Activated CD4-positive, alpha-beta T cell treated with anti-CD3 and anti-CD28 coated beads, Interleukin-2, amount 50 U/mL, for 24 hours (primary cell): ENCODE measurements around the gene ATMIN.

Experiments used
- DNase-seq, 2 donors: peaks; one replicate each; pipeline ENCODE4 v3.0.0-alpha.2; 2020; ENCODE audit warnings: low read depth in 1 of 2, low spot score in 1 of 2

ATMIN gene

GRCh38 chr16:81004646-81005353, 30.8 kb upstream of the ATMIN start:
- peak in 1 of 2 donors; percentile 35 for DNase-seq

DNA sequence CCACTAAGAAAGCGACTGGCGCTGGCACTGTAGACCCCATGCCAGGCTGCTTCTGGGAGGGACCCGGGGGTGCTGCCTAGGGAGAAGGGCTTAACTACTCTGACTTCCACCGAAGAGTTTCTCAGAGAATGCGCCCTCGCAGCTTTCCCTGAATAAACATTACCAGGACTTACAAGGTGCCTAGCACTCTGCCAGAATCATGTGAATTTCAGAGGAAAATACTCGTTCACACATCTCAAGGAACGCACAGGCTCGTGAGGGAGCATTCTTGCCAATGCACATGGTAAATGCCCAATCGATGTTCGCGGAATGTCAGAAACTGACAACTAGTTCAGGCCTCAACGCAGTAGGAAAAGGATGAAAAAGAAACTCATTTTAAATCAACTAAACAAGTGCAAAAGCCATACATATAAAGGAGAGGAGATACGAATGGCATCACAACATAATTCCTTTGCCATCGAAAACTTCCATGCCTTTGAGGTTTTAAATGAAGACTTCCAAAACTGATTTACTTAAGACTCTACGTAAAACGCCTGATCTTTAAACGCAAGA, 30.0 kb upstream of the ATMIN start:
- no peak for DNase-seq

DNA sequence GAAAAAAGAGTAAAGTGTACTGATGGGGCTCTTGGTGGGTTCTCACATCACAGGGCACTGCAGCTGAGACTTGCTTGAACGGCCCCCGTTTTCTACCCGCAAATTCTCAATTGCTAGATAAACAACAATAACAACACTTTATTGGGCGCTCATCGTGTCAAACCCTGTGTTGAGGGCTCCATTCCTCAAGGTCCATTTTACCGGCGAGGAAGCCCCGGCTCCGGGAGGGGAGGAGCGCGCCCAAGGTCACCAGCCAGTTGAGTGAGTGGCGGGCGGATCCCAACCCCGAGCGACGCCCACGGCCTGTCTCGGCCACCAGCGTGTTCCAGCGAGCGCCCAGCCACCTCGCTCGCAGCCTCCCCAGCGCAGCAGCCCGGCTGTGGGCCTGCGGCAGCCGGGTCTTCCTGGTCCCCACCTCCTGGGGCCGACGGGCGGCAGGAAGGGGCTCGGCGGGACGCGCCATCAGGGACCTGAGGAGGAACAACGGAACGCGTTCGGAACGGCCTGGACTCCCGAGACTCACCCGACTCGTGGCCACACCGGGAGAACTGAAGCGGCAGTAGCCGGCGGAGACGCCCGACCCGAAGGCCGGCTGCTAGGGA, 29.3 kb upstream of the ATMIN start:
- peak; percentile 49 to 51 for DNase-seq

DNA sequence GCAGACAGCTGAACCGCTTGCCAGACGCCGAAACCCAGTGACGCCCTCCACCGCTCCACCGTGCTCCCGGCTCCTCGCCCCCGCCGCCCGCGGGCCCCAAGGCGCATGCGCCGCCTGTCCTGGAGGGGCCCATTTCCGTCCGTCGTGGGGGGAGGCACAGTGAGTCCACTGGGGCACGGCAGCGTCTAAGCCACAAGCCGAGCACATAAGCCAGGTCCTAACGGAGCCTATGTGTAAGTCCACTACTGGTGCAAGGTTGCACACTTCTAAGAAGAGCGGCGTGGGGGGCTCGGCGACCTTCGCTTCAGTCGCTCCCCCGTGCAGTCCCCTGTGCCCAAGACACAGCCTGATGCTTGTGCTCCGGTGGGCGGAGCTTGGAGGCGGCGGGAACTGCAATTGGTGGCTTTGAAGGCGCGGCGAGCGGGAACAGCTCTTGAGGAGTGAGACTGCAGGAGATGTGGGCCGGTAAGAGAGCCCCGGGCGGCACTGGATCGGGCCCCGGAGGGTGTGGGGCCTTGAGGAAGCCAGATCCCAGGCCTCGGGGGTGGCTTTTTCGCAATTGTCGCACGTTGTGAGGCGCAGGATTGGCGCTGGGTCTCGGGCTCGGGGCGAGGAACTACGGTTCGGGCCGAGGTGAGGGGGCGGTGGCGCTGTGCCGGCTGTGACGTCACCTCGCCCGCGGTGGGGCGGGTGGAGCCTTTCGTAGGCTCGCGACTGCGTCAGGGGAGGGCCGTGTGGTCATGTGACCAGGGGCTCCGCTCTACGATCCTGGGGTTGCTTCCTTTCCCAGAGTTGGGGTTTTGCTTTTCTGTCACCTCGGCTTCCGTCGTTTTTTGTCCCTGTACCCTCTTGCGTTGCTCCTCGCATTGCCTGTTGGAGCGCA, 28.6 kb upstream of the ATMIN start, which contains the start of the genes CENPN and CMC2:
Gene CENPN, plus strand, starts transcription at position 402 of the 883 bp plus-strand sequence. CDS start 4,726 bp downstream, outside the sequence.
Gene CMC2, minus strand, starts transcription at position 73 of the 883 bp plus-strand sequence. CDS start 9,491 bp downstream, outside the sequence.
- peak; percentile 95 to 96 for DNase-seq

- DNase-seq, result no peak
Measured at GRCh38 chr16:81008505-81008789, 27.2 kb upstream of the ATMIN start.

GRCh38 chr16:81012974-81013373, 22.7 kb upstream of the ATMIN start:
- no peak for DNase-seq

- no peak for DNase-seq
Measured at GRCh38 chr16:81014672-81015071, 21.0 kb upstream of the ATMIN start.

DNA sequence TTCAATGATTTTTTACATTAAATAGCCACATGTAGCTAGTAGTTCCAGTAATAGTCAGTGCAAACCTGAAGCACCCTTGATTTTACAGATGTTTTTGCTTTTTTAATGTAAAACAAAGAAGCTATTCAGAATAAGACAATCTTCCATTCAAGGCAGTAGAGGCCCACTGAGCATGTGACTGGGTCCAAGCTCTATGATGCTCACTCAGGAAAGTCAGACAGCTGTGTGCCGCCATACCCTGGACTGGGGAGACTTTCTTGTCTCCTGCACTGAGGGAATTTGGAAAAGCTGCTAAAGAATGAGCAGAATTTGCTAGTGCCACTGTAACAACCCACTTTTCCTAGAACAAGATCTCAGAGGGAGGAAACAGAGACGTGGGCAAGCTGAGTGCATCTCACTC, 17.1 kb upstream of the ATMIN start:
- no peak for DNase-seq

DNA sequence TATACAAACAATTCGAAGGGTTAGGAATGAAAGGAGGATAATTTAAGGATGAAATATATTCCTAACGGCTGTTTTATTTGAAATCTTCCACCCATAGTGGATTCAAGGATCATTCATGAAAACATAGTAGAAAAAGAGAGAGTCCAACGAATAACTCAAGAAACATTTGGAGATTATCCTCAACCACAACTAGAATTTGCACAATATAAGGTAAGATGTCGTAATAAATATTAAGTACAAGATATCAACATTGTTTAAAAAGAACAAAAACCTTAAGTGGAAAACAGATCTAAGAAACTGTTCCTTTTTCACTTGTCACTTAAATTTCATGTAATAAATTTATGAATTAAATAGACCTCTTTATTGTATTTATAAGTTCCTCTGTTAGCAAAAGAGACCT, 9.2 kb upstream of the ATMIN start:
- DNase-seq, result no peak

DNA sequence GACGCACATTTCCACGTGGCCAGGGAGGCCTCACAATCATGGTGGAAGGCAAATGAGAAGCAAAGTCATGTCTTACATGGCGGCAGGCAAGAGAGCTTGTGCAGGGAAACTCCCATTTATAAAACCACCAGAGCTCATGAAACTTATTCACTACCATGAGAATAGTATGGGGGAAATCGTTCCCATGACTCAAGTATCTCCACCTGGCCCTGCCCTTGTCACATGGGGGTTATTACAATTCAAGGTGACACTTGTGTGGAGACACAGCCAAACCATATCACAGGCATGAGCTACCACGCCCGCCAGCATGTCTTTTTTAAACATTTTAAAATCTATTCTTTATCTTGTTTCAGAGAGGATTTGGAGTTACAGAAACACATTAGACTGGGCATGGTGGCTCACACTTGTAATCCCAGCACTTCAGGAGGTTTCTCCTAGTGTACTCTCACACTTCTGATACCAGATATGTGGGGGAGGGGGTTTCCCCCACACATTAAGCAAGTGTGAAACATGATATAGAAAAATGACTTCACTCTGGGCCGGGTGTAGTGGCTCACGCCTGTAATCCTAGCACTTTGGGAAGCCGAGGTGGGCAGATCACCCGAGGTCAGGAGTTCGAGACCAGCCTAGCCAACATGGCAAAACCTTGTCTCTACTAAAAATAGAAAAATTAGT, 5.6 kb upstream of the ATMIN start:
- DNase-seq, result no peak

DNA sequence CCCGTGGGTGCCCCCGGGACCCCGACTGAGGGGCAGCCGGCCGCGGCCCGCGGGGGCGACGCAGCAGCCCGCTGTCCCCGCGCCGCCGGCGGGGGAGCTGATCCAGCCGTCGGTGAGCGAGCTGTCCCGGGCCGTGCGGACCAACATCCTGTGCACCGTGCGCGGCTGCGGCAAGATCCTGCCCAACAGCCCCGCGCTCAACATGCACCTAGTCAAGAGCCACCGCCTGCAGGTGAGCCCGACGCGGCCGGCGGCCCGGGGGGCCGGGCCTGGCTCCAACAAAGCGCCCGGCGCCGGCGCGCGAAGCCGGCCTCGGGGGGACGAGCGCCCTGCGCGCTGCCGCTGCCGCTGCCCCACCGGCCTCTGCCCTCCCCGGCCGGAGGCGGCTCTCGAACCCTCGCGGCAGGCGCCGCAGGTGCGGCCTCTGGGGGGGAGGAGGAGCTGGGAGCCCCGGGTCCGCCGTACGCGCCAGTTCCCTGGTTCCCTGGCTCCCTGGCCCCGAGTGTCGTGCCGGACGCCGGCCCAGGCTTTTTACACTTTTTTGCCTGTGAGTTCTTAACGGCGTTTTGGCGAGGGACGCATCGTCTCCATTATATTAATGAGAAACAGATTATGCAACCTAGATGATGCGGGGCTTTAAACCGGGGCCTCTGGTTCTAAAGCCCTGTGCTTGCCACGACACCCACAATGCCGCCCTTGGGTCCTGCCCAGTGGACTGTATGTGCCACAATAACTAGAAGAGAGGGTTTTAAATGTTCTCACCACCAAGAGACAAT, 521 bp downstream of the ATMIN start:
- peak in 1 of 2 donors; percentile 21 for DNase-seq

DNA sequence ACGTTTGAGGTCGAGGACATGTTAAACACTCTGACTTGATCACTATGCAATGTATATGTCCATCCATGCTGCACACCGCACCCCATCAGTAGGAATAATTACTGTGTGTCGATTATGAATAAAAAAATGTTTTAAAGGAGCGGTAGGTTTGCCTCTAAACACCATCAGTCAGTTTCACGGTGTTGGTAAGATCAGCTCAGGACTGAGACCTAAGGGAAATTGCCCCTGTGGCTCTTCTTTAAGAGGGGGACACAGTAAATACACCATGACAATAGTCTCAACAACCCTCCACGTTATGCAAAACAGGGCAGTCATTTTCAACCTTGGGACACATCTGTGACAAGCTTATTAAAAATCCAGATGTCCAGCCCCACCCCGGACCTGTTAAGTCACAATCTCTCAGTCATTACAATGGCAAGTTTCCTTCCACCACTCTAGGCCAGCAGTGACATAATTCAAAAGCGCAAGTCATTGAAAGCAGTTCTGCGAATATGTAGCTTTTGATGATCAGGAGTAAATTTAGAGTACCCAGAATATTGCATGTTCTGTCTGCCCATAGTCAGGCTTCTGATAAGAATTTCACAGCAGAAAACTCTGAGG, 1.2 kb downstream of the ATMIN start:
- DNase-seq, result no peak

DNA sequence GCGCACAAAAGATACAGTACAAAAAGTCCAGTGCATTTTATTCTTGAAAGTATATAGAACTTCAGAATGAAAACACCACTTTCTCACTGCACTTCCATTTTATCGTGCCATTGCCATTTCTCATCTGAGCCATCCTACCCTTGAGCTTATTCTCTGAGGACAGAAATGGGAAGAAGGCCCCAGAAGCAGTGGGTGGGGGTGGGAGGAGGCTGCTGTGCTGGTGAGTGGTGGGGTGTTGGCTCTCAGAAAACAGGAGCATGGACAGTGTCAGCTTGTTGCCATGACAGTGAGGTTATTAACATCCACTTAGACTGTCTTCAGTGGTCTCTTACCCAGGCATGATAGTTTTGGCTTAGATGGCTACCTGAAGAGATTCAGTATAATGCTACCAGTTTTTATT, 4.5 kb downstream of the ATMIN start:
- no peak for DNase-seq

- no peak for DNase-seq
Measured at GRCh38 chr16:81040842-81041241, 5.2 kb downstream of the ATMIN start.

GRCh38 chr16:81041696-81042095, 6.1 kb downstream of the ATMIN start:
- DNase-seq, result no peak

GRCh38 chr16:81042821-81043220, 7.2 kb downstream of the ATMIN start:
- DNase-seq, result no peak

- DNase-seq, result no peak
Measured at GRCh38 chr16:81053761-81054160, 18.1 kb downstream of the ATMIN start.

DNA sequence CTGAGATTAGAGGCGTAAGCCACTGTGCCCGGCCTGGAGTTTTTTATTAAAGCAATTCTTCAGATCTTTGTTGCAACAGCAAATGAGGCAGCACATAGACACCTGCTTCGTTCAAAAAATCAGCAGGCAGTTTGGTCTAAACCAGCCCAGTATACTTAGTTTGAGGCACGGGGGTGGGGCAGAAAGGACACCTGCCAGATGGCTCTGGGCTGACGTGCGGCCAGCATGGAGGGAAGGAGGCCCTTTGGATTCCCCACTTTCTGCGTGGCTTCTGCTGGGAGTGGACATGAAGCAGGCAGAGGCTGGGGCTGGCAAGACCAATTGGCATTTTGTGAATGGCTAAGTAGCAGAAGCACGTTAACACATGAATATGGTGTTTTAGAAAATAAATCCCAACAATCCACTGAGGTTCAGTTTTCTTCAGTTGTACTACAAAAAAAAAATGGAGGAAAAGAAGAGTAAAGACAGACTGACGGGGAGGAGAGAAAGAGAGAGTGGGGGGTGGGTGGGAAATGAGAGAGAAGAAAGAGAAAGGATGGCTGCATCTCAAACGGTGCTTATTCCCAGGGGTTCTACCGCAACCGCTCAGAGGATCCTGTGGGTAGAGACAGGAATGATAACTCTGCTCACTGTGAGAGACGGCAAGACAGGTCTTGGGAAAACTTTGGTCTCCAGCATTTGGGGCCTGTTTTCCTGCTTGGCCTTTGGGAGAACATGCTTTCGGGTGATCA, 25.1 kb downstream of the ATMIN start:
- no peak for DNase-seq

- no peak for DNase-seq
Measured at GRCh38 chr16:81061307-81061640, 25.6 kb downstream of the ATMIN start.
